ENCODE data around the gene BLACAT1.

GRCh38 chr1:205434738-205435137, 21.1 kb downstream of the BLACAT1 start:
- TF ChIP-seq CTCF (IDR thresholded peaks at IDR 0.05) (no peak), POLR2A (IDR thresholded peaks at IDR 0.05) (no peak)

Data from lower leg skin (tissue), 3 donors.